Esophagus squamous epithelium (tissue), 4 donors: ENCODE data around the gene OXER1.

Experiments used
- CTCF ChIP-seq, 6 experiments: fragments of 450-650 bp in 4 of 6; fragments of 200-600 bp in 2 of 6; sonication (generic) in 2 of 6; IDR thresholded peaks; one replicate each; pipeline ENCODE4 v1.5.1; 2016 to 2019; ENCODE audit warnings: antibody characterized with exemption in 6 of 6, mild to moderate bottlenecking in 4 of 6, moderate library complexity in 4 of 6
- POLR2A ChIP-seq, 4 donors: fragments of 450-650 bp; IDR thresholded peaks; one replicate each; pipeline ENCODE4 v1.6.1; 2017; ENCODE audit warnings: antibody characterized with exemption in 4 of 4, mild to moderate bottlenecking in 4 of 4, moderate library complexity in 3 of 4

GRCh38 chr2:42769583-42770287 is 5.8 kb upstream of the OXER1 start:
- TF ChIP-seq POLR2A (IDR thresholded peaks at IDR 0.05) (no peak), CTCF (IDR thresholded peaks at IDR 0.05) (no peak)
